PC-9 (cell line): ENCODE results near the gene FERMT3. TPM values are rescaled to one million over a fixed set of nuclear protein-coding genes. Genes with fewer than 3 reads are reported as not detected.

Experiments
- BruUV-seq: library from RNA; stranded (reverse); fragments of 400-500 nt; replicated peaks from 2 replicates; lab custom pipeline; 2021; lab: Mats Ljungman, UMichigan
- CTCF ChIA-PET: fragments of 300-600 bp; sonication (Branson Sonifier 250); formaldehyde crosslinking; loops from one replicate; lab custom pipeline; 2022; ENCODE audit warnings: antibody characterized with exemption; lab: Charles Lee
- POLR2A ChIA-PET: fragments of 300-600 bp; sonication (Branson Sonifier 250); formaldehyde crosslinking; loops from one replicate; lab custom pipeline; 2022; ENCODE audit warnings: antibody characterized with exemption; ENCODE audit not compliant: unreplicated experiment; lab: Charles Lee
- DNase-seq, 2 experiments: peaks; one replicate each; pipeline versions ENCODE4 v3.0.0 to v3.0.0-alpha.2; 2015 to 2022; ENCODE audit warnings: mixed read lengths in 1 of 2
- H2AFZ ChIP-seq: fragments of 200-600 bp; sonication (generic); 2 replicates; pipeline ENCODE4 v1.8.1; 2017; ENCODE audit warnings: antibody characterized with exemption
- H3F3A ChIP-seq: fragments of 200-600 bp; sonication (generic); 2 replicates; pipeline ENCODE4 v1.8.1; 2017; ENCODE audit warnings: antibody characterized with exemption, mild to moderate bottlenecking, low read depth; ENCODE audit not compliant: insufficient read depth
- H3K27ac ChIP-seq: fragments of 200-600 bp; sonication (generic); 2 replicates; pipeline ENCODE4 v1.6.1; 2016; ENCODE audit warnings: mixed run types
- H3K27me3 ChIP-seq: fragments of 200-600 bp; sonication (generic); 2 replicates; pipeline ENCODE4 v1.6.1; 2016; ENCODE audit warnings: low read depth, mixed run types; ENCODE audit not compliant: insufficient read depth
- H3K36me3 ChIP-seq: fragments of 200-600 bp; sonication (generic); 2 replicates; pipeline ENCODE4 v1.6.1; 2016; ENCODE audit warnings: low read depth, mixed run types
- H3K4me1 ChIP-seq: fragments of 200-600 bp; sonication (generic); replicated peaks from 2 replicates; pipeline ENCODE4 v1.6.1; 2016; ENCODE audit warnings: mixed run types; ENCODE audit not compliant: insufficient read depth
- H3K4me2 ChIP-seq: fragments of 200-600 bp; sonication (generic); 2 replicates; pipeline ENCODE4 v1.6.1; 2017; ENCODE audit warnings: mixed run types
- H3K4me3 ChIP-seq: fragments of 200-600 bp; sonication (generic); 2 replicates; pipeline ENCODE4 v1.6.1; 2016; ENCODE audit warnings: mixed run types
- H3K79me2 ChIP-seq: fragments of 200-600 bp; sonication (generic); 2 replicates; pipeline ENCODE4 v1.6.1; 2017; ENCODE audit warnings: low read depth, mixed run types
- H3K9me2 ChIP-seq: fragments of 200-600 bp; sonication (generic); 2 replicates; pipeline ENCODE4 v1.8.1; 2017; ENCODE audit warnings: mild to moderate bottlenecking; ENCODE audit not compliant: insufficient read depth
- H3K9me3 ChIP-seq: fragments of 200-600 bp; sonication (generic); 2 replicates; pipeline ENCODE4 v1.8.1; 2016; ENCODE audit warnings: low read depth; ENCODE audit not compliant: insufficient read depth
- H4K20me1 ChIP-seq: fragments of 200-600 bp; sonication (generic); 2 replicates; pipeline ENCODE4 v1.8.1; 2017; ENCODE audit not compliant: insufficient read depth
- EZH2 ChIP-seq: fragments of 200-600 bp; sonication (generic); IDR thresholded peaks from 2 replicates; pipeline ENCODE4 v1.8.0; 2017; ENCODE audit warnings: antibody characterized with exemption, low read depth
- intact Hi-C: fragments of 100-400 bp; cut with micrococcal nuclease; formaldehyde crosslinking; loops from one replicate; pipeline ENCODE4 v1.10.0; 2022; ENCODE audit not compliant: unreplicated experiment
- total RNA-seq: library from RNA; stranded (reverse); gene quantifications from 2 replicates; pipeline ENCODE4 v1.2.3, GENCODE V29; 2021
- TF ChIP-seq, protein P1 (sequence below): fragments of 200-600 bp; sonication (generic); conservative IDR thresholded peaks from 2 replicates; pipeline ENCODE4 v1.6.1; 2017; ENCODE audit warnings: mixed run types, antibody characterized with exemption, mild to moderate bottlenecking, moderate library complexity

Gene FERMT3
- total RNA-seq, 1 experiment from 2014 or later: 5.0 TPM

DNA sequence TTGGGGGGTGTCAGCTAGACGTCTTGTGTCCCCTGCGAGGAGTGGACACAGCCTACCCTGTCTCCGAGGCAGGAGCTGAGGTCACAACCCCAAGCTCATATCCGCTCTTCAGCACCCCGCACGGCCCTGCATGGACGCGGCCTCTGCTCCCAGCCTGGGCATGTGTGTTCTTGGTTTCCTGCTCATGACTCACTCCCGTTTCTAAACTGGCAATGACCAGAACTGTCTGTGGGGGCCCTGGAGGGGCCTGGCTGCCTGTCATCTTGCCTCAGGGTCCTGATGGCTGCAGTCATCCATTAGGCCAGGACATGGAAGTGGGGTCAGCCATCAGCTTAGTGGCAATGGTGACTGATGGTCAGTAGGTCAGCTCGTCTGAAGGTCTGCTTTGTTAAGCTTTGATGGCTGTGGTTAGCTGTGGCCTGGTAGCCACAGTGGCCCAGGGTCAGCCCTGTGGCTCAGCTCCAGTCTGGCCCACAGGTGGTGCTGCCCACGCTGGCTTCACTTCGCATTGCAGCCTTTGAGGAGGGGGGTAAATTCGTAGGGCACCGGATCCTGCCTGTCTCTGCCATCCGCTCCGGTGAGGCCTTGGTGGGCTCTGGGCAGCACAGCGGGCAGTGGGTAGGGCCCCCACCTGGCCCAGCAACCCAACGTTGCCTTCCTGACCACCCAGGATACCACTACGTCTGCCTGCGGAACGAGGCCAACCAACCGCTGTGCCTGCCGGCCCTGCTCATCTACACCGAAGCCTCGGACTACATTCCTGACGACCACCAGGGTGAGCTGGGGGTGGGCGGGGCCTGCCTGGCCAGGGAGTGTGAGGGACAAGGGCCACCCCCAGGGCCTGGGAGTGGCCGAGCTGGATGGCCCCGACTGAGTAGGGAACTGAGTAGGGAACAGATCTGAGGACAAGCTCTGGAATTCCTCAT, 56.8 kb downstream of the FERMT3 start:
- no peaks in the 10 kb centered on the region for H3K9me2 ChIP-seq

DNA sequence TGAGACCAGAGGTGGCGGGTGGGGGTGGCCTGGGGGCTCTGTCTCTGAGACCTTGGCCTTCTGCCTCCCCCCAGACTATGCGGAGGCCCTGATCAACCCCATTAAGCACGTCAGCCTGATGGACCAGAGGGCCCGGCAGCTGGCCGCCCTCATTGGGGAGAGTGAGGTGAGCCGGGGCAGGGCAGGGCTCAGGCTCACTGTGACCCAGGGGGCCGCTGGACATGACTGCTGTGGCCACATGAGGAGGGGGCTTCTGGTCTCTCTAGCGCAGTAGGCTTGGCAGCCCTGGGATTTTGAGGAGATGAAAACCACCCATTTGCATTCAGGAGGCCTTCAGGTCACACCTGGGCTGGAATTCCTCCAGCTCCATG, 57.4 kb downstream of the FERMT3 start:
- no peak for DNase-seq
- POLR2A ChIA-PET: no interaction called here
- Histone ChIP-seq H3K9me2 (no peaks in the 10 kb centered on the region), H3F3A (peaks cover 25% of the 10 kb centered on the region), H3K4me3 (no peak overlapping the region), H3K4me2 (no peak overlapping the region), H2AFZ (no peak overlapping the region), H3K27ac (no peak overlapping the region), H4K20me1 (no peaks in the 10 kb centered on the region), H3K9me3 (no peaks in the 10 kb centered on the region), H3K4me1 (peaks cover 14% of the 10 kb centered on the region), H3K79me2 (no peaks in the 10 kb centered on the region), H3K27me3 (no peaks in the 10 kb centered on the region), H3K36me3 (peaks cover 9% of the 10 kb centered on the region; the same call in 1 of the 2 replicates)
- intact Hi-C loops: no loop called here
- CTCF ChIA-PET: interaction anchor here (0.6 kb wide), 1 partner anchor 919 kb away, joined by 8 read pairs; no protein-coding TSS in a partner anchor
- TF ChIP-seq, protein P1, sequence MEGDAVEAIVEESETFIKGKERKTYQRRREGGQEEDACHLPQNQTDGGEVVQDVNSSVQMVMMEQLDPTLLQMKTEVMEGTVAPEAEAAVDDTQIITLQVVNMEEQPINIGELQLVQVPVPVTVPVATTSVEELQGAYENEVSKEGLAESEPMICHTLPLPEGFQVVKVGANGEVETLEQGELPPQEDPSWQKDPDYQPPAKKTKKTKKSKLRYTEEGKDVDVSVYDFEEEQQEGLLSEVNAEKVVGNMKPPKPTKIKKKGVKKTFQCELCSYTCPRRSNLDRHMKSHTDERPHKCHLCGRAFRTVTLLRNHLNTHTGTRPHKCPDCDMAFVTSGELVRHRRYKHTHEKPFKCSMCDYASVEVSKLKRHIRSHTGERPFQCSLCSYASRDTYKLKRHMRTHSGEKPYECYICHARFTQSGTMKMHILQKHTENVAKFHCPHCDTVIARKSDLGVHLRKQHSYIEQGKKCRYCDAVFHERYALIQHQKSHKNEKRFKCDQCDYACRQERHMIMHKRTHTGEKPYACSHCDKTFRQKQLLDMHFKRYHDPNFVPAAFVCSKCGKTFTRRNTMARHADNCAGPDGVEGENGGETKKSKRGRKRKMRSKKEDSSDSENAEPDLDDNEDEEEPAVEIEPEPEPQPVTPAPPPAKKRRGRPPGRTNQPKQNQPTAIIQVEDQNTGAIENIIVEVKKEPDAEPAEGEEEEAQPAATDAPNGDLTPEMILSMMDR: no peak
- no peak for TF ChIP-seq EZH2
- no TSS peak for BruUV-seq

More for the DNA sequence above, 56.8 kb downstream of the FERMT3 start:
- Histone ChIP-seq H3F3A (peaks cover 19% of the 10 kb centered on the region), H4K20me1 (no peaks in the 10 kb centered on the region), H3K27me3 (no peaks in the 10 kb centered on the region), H3K79me2 (no peaks in the 10 kb centered on the region), H3K4me1 (peaks cover 8% of the 10 kb centered on the region), H3K4me3 (no peak overlapping the region), H3K9me3 (no peaks in the 10 kb centered on the region), H3K27ac (no peak overlapping the region), H2AFZ (no peak overlapping the region), H3K36me3 (peaks cover 9% of the 10 kb centered on the region; the same call in 1 of the 2 replicates), H3K4me2 (no peak overlapping the region)
- POLR2A ChIA-PET: no interaction called here
- DNase-seq: peak in 1 of 2 experiments; percentile 31
- TF ChIP-seq EZH2: no peak
- TF ChIP-seq, protein P1: no peak
- intact Hi-C loops: no loop called here
- no TSS peak for BruUV-seq
- CTCF ChIA-PET: no interaction called here

DNA sequence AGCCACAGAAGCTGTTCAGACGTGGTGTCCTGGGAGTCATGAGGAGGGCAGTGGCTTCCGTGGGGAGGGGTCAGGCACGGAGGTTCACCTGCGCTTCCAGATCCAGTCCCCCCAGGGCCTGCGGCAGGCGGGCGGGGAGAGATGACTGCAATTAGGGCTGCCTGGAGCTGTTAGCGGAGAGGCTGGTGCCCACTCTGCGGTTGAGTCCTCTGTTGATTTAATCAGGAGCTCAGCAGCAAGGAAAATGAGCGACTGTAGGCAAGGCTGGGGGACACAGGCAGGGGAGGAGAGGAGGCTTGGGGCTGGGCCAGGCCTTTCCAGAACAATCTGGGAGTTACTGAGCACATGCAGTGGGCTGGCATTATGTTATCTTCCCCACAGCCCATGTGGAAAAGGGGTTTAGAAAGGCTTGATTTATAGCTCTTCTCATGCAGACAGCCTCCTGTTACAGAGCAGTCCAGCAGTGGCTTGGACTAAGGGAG, 57.9 kb downstream of the FERMT3 start:
- Histone ChIP-seq H3K4me1 (peaks cover 14% of the 10 kb centered on the region), H3K9me3 (no peaks in the 10 kb centered on the region), H3K36me3 (peaks cover 9% of the 10 kb centered on the region; the same call in 1 of the 2 replicates), H3K4me2 (no peak overlapping the region), H4K20me1 (no peaks in the 10 kb centered on the region), H3K79me2 (no peaks in the 10 kb centered on the region), H3K27me3 (no peaks in the 10 kb centered on the region), H3K27ac (no peak overlapping the region), H3K9me2 (no peaks in the 10 kb centered on the region), H3F3A (peaks cover 28% of the 10 kb centered on the region), H2AFZ (no peak overlapping the region), H3K4me3 (no peak overlapping the region)
- POLR2A ChIA-PET: no interaction called here
- BruUV-seq: no TSS peak
- peak in 1 of 2 experiments; percentile 28 for DNase-seq
- no peak for TF ChIP-seq EZH2
- TF ChIP-seq, protein P1: no peak
- intact Hi-C loops: no loop called here
- CTCF ChIA-PET: interaction anchor here (0.6 kb wide), 1 partner anchor 918 kb away, joined by 8 read pairs; no protein-coding TSS in a partner anchor
